Nephron (organoid): ENCODE data around the gene DCST1.

Experiments
- H3K27ac Mint-ChIP-seq, 3 experiments: 2 replicates each; pipeline ENCODE4 v1.8.0; 2020; ENCODE audit warnings: mixed read lengths in 3 of 3, mild to moderate bottlenecking in 2 of 3, moderate library complexity in 1 of 3
- H3K27me3 Mint-ChIP-seq: 2 replicates; pipeline ENCODE4 v1.8.0; 2021; ENCODE audit warnings: low read depth, mild to moderate bottlenecking, moderate library complexity, mixed read lengths
- H3K36me3 Mint-ChIP-seq: 2 replicates; pipeline ENCODE4 v1.8.0; 2020; ENCODE audit warnings: low read depth, mixed read lengths
- H3K4me1 Mint-ChIP-seq: 2 replicates; pipeline ENCODE4 v1.8.0; 2020; ENCODE audit warnings: mixed read lengths
- H3K4me3 Mint-ChIP-seq, 3 experiments: 2 replicates each; pipeline ENCODE4 v1.8.0; 2020; ENCODE audit warnings: mild to moderate bottlenecking in 3 of 3, mixed read lengths in 3 of 3, moderate library complexity in 2 of 3
- H3K9me3 Mint-ChIP-seq: 2 replicates; pipeline ENCODE4 v1.8.0; 2020; ENCODE audit warnings: mixed read lengths
- TF ChIP-seq, protein P1 (sequence below), 3 experiments: fragments of 200-600 bp; sonication (generic); IDR thresholded peaks; one replicate each; pipeline ENCODE4 v1.5.0; 2021; ENCODE audit warnings: antibody characterized with exemption in 3 of 3; ENCODE audit not compliant: unreplicated experiment in 3 of 3

The DCST1 gene

DNA sequence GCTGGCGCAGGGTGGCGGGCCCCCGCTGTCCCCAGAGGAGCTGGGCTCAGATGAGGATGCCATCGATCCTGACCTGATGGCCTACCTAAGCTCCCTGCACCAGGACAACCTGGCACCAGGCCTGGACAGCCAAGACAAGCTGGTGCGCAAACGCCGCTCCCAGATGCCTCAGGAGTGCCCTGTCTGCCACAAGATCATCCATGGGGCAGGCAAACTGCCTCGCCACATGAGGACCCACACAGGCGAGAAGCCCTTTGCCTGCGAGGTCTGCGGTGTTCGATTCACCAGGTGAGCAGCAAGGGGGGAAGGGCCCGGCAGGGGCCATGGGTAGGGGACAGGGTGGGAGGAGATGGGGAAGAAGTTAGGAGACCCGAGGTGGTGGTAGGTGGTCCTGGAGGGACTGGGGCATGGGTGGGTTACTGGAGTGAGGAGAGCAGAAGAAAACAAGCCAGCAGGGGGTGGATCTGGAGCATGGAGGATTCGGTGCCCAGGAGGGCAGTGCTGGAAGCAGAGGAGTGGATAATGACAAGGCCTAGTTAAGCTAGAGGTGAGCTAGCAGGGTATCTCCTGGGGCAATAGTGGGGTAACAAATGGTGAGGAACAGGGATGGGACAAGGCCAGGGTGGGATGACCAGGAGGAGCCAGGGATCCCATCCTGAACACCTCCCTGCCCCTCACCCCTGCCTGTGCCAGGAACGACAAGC is 17.9 kb upstream of the DCST1 start:
- no peaks in the 10 kb centered on the region for H3K9me3 Mint-ChIP-seq
- H3K4me3 Mint-ChIP-seq: peak overlapping the region in 2 of 3 experiments; percentile 15 to 27
- H3K27ac Mint-ChIP-seq: peak overlapping the region in 1 of 3 experiments; percentile 13
- no peaks in the 10 kb centered on the region for H3K27me3 Mint-ChIP-seq
- H3K4me1 Mint-ChIP-seq: peaks cover 17% of the 10 kb centered on the region
- TF ChIP-seq, protein P1, sequence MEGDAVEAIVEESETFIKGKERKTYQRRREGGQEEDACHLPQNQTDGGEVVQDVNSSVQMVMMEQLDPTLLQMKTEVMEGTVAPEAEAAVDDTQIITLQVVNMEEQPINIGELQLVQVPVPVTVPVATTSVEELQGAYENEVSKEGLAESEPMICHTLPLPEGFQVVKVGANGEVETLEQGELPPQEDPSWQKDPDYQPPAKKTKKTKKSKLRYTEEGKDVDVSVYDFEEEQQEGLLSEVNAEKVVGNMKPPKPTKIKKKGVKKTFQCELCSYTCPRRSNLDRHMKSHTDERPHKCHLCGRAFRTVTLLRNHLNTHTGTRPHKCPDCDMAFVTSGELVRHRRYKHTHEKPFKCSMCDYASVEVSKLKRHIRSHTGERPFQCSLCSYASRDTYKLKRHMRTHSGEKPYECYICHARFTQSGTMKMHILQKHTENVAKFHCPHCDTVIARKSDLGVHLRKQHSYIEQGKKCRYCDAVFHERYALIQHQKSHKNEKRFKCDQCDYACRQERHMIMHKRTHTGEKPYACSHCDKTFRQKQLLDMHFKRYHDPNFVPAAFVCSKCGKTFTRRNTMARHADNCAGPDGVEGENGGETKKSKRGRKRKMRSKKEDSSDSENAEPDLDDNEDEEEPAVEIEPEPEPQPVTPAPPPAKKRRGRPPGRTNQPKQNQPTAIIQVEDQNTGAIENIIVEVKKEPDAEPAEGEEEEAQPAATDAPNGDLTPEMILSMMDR (IDR thresholded peaks at IDR 0.05; ENCODE audit: unreplicated experiment in 3 of 3): no peak
- no peaks in the 10 kb centered on the region for H3K36me3 Mint-ChIP-seq

DNA sequence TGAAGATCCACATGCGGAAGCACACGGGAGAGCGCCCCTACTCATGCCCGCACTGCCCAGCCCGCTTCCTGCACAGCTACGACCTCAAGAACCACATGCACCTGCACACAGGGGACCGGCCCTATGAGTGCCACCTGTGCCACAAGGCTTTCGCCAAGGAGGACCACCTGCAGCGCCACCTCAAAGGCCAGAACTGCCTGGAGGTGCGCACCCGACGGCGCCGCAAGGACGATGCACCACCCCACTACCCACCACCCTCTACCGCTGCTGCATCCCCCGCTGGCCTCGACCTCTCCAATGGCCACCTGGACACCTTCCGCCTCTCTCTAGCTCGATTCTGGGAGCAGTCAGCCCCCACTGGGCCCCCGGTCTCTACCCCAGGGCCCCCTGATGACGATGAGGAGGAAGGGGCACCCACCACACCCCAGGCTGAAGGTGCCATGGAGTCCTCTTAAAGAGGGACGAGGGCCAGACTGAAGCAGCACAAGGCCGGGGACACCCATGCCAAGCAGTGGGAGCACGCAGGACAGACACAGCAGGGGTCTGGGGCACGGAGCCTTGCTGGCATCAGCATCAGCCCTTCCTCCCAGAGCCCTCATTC is 17.3 kb upstream of the DCST1 start:
- Mint-ChIP-seq H3K4me3 (peak overlapping the region in 2 of 3 experiments; percentile 27 to 50), H3K27me3 (no peaks in the 10 kb centered on the region), H3K36me3 (no peaks in the 10 kb centered on the region), H3K9me3 (no peaks in the 10 kb centered on the region), H3K4me1 (peaks cover 17% of the 10 kb centered on the region), H3K27ac (peak overlapping the region in 1 of 3 experiments; percentile 13)
- TF ChIP-seq, protein P1 (IDR thresholded peaks at IDR 0.05; ENCODE audit: unreplicated experiment in 3 of 3): no peak

DNA sequence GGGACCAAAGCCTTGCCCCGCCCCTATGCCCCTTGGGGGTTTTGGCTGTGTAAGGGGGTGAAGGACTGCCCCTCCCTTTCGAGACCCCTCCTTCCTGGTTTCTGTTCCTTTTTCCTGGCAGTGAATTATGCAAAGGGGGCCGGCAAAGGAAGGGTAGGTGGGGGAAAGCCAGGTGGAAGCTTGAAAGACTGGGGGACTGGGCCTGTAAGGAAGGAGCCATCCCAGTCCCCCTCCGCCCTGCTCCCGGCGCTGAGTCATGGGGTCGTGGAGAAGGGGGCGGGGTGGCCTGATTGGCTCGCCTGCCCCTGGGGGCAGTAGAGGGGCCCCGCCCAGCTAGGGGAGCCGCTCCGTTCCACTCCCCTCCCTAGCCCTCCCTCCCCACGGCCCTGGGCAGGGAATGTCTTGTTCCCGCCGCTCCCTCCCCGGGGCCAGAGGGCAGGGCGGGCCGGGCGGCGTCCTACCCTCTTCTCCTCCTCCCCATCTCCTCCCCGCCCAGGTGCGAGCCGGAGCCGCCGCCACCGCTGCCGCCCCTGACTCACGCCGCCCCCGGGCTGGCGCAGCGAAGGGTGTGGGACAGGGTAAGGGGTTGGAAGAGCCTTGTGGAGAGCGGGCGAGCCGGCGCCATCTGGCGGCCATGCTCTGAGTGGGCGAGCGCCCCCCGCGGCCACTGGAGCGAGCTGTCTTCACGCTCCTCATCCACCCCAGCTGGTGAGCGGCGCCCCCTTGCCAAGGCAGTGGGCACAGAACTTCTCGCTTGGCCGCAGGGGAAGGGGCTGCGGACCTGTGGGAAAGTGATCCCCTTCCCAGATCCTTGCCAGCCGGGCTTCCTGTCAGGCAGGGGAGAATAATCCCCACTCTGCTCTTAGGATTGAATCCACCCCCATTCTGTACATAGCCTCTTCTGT is 16.3 kb upstream of the DCST1 start:
- Mint-ChIP-seq H3K27me3 (no peaks in the 10 kb centered on the region), H3K4me3 (peak overlapping the region; percentile 64 to 69 (median 65)), H3K36me3 (no peaks in the 10 kb centered on the region), H3K9me3 (no peaks in the 10 kb centered on the region), H3K27ac (peak overlapping the region in 2 of 3 experiments; percentile 33 to 63), H3K4me1 (peaks cover 17% of the 10 kb centered on the region)
- TF ChIP-seq, protein P1 (IDR thresholded peaks at IDR 0.05; ENCODE audit: unreplicated experiment in 3 of 3): peak; percentile 96 to 100 (median 98)

DNA sequence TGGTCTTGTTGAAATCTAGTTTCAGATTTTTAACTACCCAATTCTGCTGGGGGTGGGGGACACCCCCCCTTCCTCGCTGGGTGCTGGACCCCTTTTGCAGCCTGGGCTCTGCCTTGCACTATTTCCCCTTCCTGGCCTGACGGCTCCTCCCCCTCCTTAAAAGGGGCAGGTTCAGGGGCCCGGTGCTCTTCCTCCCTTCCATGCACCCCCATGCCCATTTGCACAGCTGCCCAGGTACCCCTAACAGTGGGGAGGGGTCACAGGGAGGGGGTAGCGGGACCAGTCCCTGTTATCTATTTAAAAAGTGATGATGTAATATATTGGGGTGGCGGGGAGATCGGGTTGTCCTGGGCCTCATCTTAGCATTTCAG is 15.7 kb upstream of the DCST1 start:
- Mint-ChIP-seq H3K9me3 (no peaks in the 10 kb centered on the region), H3K4me3 (peak overlapping the region; percentile 64 to 69 (median 65)), H3K4me1 (peaks cover 15% of the 10 kb centered on the region), H3K36me3 (no peaks in the 10 kb centered on the region), H3K27me3 (no peaks in the 10 kb centered on the region), H3K27ac (peak overlapping the region in 1 of 3 experiments; percentile 22)
- TF ChIP-seq, protein P1 (IDR thresholded peaks at IDR 0.05; ENCODE audit: unreplicated experiment in 3 of 3): no peak

DNA sequence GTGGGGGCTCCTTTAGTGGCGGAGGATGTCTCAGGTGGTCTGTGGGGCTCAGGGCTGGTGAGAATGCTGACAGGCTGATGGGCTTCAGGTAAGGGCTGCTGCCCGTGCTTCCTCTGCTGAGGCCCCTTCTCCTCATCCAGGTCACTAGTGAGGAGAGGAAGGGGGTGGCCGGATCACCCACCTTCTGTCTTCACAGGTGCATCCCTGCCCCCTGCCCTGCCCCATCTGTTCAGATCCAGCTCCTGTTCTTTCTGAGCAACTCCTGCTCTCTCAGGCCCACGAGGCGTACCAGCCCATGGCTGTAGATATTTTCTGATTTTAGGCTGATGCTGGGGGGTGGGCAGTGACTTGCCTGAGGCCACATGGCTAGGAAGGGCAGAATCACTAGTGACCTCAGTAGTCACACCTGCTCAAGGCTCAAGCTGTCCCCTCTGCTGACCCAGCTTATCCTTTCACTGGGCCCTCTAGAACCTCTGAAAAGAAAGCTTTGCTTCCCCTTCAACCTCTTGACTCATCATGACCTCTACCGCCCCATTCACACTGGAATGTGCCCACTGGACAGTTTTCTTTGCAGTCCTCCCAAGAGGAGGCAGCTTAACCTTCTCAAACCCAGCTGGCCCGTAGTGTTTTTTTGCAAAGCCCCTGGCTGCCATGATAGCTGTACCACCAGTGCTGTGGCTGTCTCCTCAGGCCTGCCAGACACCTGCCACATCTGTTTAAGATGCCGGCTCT is 14.8 kb upstream of the DCST1 start:
- H3K4me1 Mint-ChIP-seq: peaks cover 13% of the 10 kb centered on the region
- peak overlapping the region; percentile 1 to 90 (median 54) for H3K27ac Mint-ChIP-seq
- H3K9me3 Mint-ChIP-seq: no peaks in the 10 kb centered on the region
- peaks cover 5% of the 10 kb centered on the region for H3K27me3 Mint-ChIP-seq
- TF ChIP-seq, protein P1 (IDR thresholded peaks at IDR 0.05; ENCODE audit: unreplicated experiment in 3 of 3): no peak
- peak overlapping the region in 2 of 3 experiments; percentile 61 to 70 for H3K4me3 Mint-ChIP-seq
- no peaks in the 10 kb centered on the region for H3K36me3 Mint-ChIP-seq
